CD4-positive, alpha-beta T cell treated with Interleukin-6 for 4 hours (primary cell): Measurements from ENCODE around the gene GAL3ST1.
"Not testable (repeated sequence)": the region's sequence is repeated elsewhere in the genome, so short reads cannot be mapped to it uniquely, and the experiment has no call there.

Experiments
- DNase-seq: peaks from one replicate; pipeline ENCODE4 v3.0.0-alpha.2; 2020; ENCODE audit warnings: mixed read lengths

GAL3ST1 gene

GRCh38 chr22:30564045-30564760 is 10.3 kb downstream of the GAL3ST1 start:
- DNase-seq: no peak

GRCh38 chr22:30562366-30562765 is 12.1 kb downstream of the GAL3ST1 start:
- DNase-seq: no peak

GRCh38 chr22:30561402-30562189 is 12.9 kb downstream of the GAL3ST1 start:
- DNase-seq: no peak

- peak; percentile 11 for DNase-seq
These were observed 13.7 kb downstream of the GAL3ST1 start for GRCh38 chr22:30560643-30561202.

- no peak for DNase-seq
These were observed 14.6 kb downstream of the GAL3ST1 start for GRCh38 chr22:30559889-30560288.

GRCh38 chr22:30557243-30557642 is 17.2 kb downstream of the GAL3ST1 start:
- no peak for DNase-seq

- no peak for DNase-seq
These were observed 18.1 kb downstream of the GAL3ST1 start for GRCh38 chr22:30556388-30556787.

GRCh38 chr22:30555282-30556210 is 18.9 kb downstream of the GAL3ST1 start:
- no peak for DNase-seq

- DNase-seq: no peak
These were observed 20.5 kb downstream of the GAL3ST1 start for GRCh38 chr22:30553971-30554370.

GRCh38 chr22:30552719-30553118 is 21.7 kb downstream of the GAL3ST1 start:
- no peak for DNase-seq

GRCh38 chr22:30551813-30552212 is 22.7 kb downstream of the GAL3ST1 start:
- DNase-seq: not testable (repeated sequence)

GRCh38 chr22:30547188-30547587 is 27.3 kb downstream of the GAL3ST1 start:
- DNase-seq: no peak

GRCh38 chr22:30546616-30547015 is 27.8 kb downstream of the GAL3ST1 start, which contains the start of gene SEC14L6:
Gene SEC14L6 (minus strand): TSS chr22:30546741. CDS start chr22:30546682, 59 bp downstream.
- DNase-seq: no peak

- no peak for DNase-seq
These were observed 31.7 kb downstream of the GAL3ST1 start for GRCh38 chr22:30542811-30543188.

- no peak for DNase-seq
These were observed 32.3 kb downstream of the GAL3ST1 start for GRCh38 chr22:30541961-30542810.

GRCh38 chr22:30541511-30541910 is 33.0 kb downstream of the GAL3ST1 start:
- DNase-seq: not testable (repeated sequence)

GRCh38 chr22:30539368-30539767 is 35.1 kb downstream of the GAL3ST1 start:
- DNase-seq: no peak

- DNase-seq: no peak
These were observed 36.2 kb downstream of the GAL3ST1 start for GRCh38 chr22:30538280-30538679.

GRCh38 chr22:30537083-30537731 is 37.3 kb downstream of the GAL3ST1 start:
- no peak for DNase-seq

- DNase-seq: no peak
These were observed 39.3 kb downstream of the GAL3ST1 start for GRCh38 chr22:30535182-30535581.
